HG02763 (cell line): ENCODE data around the gene CHST15.
"Not testable (repeated sequence)": the region's sequence is repeated elsewhere in the genome, so short reads cannot be mapped to it uniquely, and the experiment has no call there.

Source experiments
- ATAC-seq: cut with Tn5 transposase; IDR thresholded peaks from one replicate; pipeline ENCODE4 v1.9.1; 2021; ENCODE audit warnings: mild to moderate bottlenecking, moderate library complexity; ENCODE audit not compliant: unreplicated experiment

The CHST15 gene

GRCh38 chr10:124124769-124125161, 31.4 kb upstream of the CHST15 start:
- ATAC-seq = no peak

DNA sequence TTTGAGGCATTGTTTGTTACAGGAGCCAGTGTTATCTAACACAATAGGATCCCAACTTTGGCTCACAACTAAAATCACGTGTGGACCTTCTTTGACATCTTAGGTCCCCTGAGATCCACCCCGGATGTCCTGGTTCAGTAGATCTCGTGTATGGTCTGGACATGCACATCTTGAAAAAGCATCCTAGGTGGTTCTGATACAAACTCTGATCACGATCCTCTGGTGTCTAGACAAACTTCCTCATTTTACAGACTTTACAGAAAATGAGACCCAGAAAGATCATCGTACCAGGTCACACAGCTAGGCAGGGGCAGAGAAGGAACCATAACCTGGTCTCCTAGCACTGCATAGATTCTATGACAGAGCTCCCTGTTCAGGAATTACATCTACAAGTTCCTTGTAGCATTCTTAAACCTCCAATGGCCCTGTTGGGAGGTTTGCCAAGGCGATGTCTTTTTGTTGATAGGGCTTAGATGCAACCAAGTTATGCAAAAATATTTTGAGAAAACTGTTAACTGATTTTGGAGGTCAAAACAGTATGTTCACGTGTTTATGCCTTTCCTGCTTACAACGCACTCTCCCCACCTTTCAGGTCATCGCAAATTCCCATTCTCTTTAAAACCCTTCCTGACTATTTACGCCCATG, 30.8 kb upstream of the CHST15 start:
- no peak for ATAC-seq

DNA sequence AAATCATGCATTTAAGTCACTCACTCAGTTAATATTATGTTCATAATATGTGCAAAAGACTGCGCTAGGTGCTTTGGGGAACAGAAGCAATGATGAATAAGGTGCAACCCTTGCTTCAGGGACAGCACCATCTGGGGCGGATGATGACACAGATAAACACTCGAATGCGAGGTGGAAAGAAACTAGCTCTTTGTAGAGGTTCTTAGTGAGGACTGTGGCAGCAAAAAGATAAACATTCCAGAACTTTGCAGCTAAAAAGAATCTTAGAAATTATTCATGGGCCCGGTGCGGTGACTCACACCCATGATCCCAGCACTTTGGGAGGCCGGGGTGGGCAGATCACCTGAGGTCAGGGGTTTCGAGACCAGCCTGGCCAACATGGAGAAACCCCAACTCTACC, 29.8 kb upstream of the CHST15 start:
- no peak for ATAC-seq

DNA sequence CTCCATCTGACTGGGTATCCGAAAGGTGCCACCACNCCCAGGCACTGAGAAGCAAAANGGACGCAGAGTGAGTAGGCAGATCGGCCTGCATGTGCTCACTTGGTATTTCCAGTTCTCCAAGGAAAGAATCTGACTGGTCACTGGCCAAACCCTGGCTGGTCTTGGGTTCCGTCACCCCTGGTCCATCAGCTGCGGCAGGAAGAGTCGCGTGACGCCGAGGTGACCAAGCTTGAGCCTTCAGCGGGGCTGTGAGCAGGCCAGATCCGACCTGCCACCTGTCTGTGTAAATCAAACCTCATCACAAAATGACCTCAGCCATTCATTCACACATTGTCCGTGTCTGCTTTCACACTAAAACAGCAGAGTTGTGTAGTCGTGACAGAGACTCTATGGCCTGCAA, 28.8 kb upstream of the CHST15 start:
- ATAC-seq = no peak

DNA sequence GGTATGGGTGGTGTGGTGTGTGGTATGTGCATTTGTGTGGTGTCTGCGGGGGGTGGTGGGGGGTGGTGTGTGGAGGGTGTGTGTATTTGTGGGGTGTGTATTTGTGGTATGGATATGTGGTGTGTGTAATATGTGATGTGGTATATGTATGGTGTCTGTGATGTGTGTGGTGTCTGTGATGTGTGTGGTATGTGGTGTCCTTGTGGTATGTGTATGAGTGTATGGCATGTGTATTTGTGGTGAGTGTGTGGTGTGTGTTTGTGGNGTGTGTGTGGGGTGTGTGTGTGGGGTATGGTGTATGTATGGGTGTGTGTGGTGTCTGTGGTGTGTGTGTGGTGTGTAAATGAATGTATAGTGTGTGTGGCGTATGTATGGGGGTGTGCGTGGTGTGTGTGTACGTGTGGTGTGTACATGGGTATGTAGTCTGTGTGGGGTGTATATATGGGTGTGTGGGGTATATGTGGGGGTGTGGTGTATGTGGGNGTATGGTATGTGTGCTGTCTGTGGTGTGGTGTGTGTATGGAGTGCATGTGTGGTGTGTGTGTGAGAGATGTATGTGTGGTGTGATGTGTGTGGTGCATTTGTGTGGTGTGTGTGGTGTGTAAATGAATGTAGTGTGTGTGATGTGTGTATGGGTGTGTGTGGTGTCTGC, 27.1 kb upstream of the CHST15 start:
- ATAC-seq = no peak

GRCh38 chr10:124119946-124120345, 26.5 kb upstream of the CHST15 start:
- no peak for ATAC-seq

GRCh38 chr10:124119216-124119615, 25.8 kb upstream of the CHST15 start:
- no peak for ATAC-seq

- ATAC-seq = no peak
These were observed 24.4 kb upstream of the CHST15 start for GRCh38 chr10:124117833-124118232.

GRCh38 chr10:124117511-124117785, 24.1 kb upstream of the CHST15 start:
- no peak for ATAC-seq

GRCh38 chr10:124116771-124117510, 23.5 kb upstream of the CHST15 start:
- no peak for ATAC-seq

DNA sequence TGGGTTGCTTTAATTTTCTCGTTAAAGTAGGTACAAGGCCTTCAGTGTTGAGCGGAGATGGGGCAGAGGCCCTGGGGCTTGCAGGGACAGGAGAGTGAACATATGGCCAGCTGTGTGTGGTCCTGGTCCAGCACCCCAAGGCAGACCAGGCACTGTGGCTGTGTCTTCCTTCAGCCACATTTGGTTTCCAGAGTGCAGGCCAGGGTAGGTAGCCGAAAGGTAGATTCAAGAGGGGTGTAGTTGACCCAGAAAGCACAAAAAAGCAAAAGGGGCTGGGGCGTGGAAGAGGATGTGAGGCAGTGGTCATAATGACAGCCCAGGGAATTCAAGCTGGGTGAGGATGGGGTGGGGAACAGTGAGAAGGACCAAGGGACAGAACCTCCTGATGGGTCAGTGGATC, 21.3 kb upstream of the CHST15 start:
- ATAC-seq = no peak

DNA sequence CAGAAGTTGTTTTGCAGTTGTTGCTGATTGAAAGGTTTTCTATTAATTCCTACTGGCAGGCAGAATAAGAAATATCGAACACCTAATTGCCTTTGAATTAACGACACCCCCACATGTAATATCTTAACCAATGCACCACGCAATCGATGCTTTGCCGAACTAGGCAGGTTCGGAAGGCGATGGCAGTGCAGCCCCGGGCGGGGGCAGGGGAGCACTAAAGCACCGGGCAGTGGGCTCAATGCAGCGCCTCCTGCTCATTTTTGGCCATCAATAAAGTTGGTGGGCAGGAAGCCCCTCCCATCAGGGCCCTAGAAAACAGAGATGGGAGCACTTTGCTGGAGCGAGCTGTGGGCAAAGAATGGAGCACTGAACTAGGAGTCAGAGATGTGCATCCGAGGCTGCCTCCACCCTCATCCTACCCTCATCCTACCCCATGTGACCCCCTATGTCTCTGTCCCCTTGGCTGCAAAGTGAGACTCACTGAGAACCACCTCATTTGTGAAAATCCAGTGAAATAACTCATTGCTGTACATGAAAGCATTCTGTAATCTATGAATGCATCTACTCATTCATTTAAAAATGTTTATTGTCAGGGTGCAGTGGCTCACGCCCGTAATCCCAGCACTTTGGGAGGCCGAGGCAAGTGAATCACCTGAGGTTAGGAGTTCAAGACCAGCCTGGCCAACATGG, 19.6 kb upstream of the CHST15 start:
- ATAC-seq = no peak

DNA sequence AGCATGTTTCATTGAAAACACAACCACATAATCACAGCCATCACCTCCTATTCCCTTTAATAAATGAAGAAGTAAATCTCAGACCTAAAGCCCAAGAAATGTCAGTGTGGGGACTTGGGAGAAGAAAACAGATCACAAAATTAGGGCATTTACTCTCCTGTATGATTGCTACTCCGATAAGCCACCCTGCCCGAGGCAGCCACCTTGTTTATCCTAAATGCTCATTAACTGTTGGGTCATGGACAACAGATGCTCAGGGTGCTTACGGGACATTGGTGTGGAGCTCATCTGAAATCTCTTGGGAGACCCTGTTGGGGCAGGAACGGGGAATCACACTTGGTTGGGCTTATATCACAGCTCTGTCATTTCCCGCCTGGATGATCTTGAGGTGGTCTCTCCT, 17.5 kb upstream of the CHST15 start:
- no peak for ATAC-seq

DNA sequence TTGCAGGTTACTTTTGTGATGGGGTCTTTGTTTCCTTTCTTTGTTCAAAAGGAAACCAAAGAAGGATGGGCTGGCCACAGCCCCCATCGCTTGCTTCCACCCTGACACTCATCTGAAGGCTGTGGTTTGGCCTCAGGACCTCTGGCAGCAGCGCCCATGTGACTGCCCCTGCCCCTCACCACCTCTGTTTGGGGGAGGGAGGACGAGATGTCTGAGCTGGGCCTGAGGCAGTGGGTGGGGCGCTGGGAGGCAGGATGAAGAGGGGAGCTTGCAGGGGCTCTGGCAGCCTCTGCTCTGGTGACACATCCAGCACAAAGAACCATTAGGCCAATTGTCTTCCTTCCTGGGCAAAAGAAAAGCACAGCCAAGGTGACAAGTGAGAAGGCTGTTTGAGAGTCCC, 15.9 kb upstream of the CHST15 start:
- ATAC-seq = no peak

DNA sequence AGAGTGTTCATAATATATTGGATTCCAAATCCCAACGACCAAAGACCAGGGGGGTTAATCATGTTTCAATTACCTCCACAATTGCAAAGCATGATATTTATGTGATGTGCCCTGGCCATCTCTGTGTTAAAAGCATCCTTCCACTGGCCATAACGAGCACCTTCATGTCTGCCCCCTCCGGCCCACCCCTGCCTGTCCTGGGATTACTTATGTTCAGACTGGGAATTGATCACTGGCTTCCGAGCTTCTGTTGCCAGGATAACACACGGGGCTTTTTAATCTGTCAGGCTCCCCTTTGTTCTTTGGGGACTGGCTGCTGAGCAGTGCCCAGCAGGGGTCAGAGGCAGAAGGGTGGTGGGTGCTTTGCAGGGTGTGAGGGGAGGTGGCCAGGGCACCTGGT, 13.7 kb upstream of the CHST15 start:
- ATAC-seq = no peak

GRCh38 chr10:124106241-124106879, 13.0 kb upstream of the CHST15 start:
- ATAC-seq = peak; percentile 78

- no peak for ATAC-seq
These were observed 12.2 kb upstream of the CHST15 start for GRCh38 chr10:124105594-124105993.

DNA sequence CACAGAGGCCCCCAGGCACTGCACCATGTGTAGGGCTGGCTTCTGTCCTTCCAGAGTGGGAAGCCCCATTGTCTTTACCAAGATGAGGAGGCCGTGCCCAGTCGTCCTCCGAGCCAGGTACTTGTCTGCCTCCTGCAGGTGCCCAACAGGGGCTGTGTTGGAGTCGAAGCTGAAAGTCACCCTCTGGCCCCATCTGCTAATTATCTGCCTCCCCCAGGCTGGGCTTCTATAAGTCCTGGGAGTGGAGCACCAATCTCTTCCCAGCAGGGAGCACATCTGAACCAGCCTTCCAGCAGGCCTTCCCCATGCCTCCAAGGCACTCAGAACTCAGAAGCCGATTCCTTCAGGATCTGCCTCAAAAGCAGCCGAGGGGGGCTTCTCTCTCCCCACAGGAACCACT, 11.6 kb upstream of the CHST15 start:
- ATAC-seq = no peak

DNA sequence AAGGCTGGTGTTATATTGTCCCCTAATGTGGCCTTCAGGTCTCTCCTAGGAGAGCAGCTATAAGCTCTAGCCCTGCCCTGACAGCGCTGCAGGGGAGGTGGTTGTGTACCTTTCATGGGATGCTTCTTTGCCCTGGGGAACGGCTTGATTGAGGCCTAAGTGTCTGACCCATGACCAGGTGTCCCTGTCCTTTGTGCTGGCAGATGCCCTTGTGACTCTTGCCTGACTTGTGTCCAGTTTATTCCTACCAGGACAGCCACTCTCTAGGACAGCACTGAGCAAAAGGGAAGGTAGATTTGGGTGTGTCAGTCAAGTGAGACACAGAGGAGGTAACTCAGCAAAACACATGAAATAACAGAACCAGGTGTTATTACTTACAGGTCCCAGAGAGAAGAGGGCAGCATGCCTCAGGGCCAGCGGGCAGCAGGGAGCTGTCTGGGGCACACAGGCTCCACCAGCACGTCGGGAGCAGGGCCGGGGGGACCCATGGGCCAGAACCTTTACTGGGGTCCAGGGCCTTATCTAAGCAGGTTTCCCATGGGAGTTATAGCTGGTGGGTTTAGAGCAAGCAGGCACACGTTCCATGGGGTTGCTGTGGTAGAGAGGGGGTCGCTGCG, 10.7 kb upstream of the CHST15 start:
- no peak for ATAC-seq

- ATAC-seq = no peak
These were observed 8.0 kb upstream of the CHST15 start for GRCh38 chr10:124101351-124101750.

DNA sequence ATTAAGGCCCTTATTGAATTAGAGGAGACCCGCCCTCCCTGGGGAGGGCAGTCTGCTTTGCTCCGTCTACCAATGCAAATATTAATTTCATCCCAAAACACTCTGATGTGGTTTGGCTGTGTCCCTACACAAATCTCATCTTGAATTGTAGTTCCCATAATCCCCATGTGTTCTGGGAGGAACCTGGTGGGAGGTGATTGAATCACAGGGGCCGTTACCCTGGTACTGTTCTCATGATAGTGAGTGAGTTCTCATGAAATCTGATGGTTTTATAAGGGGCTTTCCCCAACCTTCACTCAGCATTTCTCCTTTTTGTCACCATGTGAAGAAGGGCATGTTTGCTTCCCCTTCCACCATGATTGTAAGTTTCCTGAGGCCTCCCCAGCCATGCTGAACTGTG, 7.3 kb upstream of the CHST15 start:
- ATAC-seq = not testable (repeated sequence)
